Hepatocyte (in vitro differentiated cells): ENCODE measurements around the gene KBTBD7.

ENCODE experiments used
- CTCF ChIP-seq: fragments of 200-600 bp; sonication (generic); IDR thresholded peaks from 2 replicates; pipeline ENCODE4 v1.5.1; 2016; ENCODE audit warnings: antibody characterized with exemption, mild to moderate bottlenecking; ENCODE audit not compliant: poor library complexity
- EZH2 ChIP-seq: fragments of 200-600 bp; sonication (generic); IDR thresholded peaks from 2 replicates; pipeline ENCODE4 v1.6.1; 2016; ENCODE audit warnings: antibody characterized with exemption, mild to moderate bottlenecking, borderline replicate concordance

GRCh38 chr13:41162151-41162550 lies 32.2 kb downstream of the KBTBD7 start:
- TF ChIP-seq EZH2 (no peak), CTCF (no peak)
